Ramos (cell line): ENCODE data around the gene NXF2B.
"Not testable (repeated sequence)": the region's sequence is repeated elsewhere in the genome, so short reads cannot be mapped to it uniquely, and the experiment has no call there.

Source experiments
- in situ Hi-C: fragments of 300-500 bp; cut with MboI; formaldehyde crosslinking; loops from one replicate; pipeline ENCODE4 v1.14.3; 2022; ENCODE audit warnings: low sequenced_read_pairs; ENCODE audit not compliant: unreplicated experiment

Gene NXF2B

GRCh38 chrX:102439908-102440307 lies at the start of gene NXF2B:
NXF2B (minus strand) TSS chrX:102440008; CDS start chrX:102380036, 59,972 bp downstream.
- in situ Hi-C loops, result not testable (repeated sequence)

DNA sequence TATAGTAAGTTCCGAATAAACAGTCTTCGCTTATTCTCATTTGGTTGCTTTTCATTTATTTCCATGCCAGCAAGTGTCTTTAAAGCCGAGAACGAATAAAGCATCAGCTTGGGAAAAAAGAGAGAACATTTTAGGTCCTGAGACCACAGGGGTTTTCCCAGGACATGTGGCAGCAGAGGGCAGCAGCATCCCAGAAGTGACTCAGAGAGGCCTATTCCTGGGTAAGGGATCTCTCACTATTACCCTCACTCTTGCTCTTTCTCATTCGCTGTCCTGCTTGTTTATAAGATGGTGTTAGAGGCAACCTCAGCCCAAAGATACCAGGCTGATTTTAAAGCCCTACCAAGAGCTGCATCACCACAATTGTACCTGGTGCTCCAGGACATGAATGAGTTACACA lies 39.0 kb upstream of the NXF2B start:
- in situ Hi-C loops, result not testable (repeated sequence)

DNA sequence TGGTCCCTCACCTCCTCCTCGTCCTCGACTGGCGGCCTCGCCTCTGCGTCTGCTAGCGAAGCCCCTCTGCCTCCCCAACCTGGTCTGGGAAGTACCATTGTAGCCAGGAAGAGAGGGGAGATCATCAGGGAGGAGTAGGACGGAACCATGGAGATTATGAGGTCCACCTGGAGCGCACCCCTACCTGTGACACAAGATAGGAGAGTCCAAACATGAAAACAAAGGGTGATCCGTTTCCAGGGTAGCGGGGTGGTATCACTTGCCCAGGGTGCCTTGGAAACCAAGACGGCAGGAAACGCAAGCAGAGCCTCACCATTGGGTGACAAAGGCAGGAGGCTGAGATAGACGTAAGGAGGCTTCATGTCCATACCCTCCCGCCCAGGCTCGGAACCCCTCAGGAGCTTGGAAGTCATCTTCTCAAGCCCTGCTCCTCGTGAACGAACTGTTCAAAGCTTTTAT lies 32.0 kb upstream of the NXF2B start, which contains the start of gene TCP11X2:
TCP11X2 (minus strand) TSS at position 51 of the 459 bp plus-strand sequence.
- in situ Hi-C loops, result not testable (repeated sequence)

GRCh38 chrX:102470215-102470614 lies 30.4 kb upstream of the NXF2B start:
- in situ Hi-C loops, result not testable (repeated sequence)

DNA sequence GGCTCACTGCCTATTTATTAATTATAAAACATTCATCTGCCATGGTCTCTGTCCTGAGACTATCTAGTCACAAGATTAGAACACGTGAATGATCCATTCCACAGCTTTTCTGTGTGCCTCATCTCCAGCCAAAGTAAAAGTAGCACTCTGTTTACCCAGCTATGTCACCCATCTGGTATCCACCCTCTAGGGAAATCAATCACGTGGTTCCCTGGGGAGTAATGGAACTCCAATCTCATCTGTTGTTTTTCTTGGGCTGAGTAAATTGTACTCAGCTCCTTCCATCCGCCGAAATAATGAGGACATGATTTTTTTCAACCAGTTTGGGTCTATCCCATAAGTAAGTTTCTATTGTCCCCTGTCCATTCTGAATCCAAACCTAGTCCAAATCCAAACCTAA lies 18.8 kb upstream of the NXF2B start:
- in situ Hi-C loops, result not testable (repeated sequence)

GRCh38 chrX:102414493-102414892 lies 25.3 kb downstream of the NXF2B start:
- in situ Hi-C loops, result not testable (repeated sequence)

- in situ Hi-C loops, result no loop called here
Observed at GRCh38 chrX:102345916-102346315, 93.9 kb downstream of the NXF2B start.

DNA sequence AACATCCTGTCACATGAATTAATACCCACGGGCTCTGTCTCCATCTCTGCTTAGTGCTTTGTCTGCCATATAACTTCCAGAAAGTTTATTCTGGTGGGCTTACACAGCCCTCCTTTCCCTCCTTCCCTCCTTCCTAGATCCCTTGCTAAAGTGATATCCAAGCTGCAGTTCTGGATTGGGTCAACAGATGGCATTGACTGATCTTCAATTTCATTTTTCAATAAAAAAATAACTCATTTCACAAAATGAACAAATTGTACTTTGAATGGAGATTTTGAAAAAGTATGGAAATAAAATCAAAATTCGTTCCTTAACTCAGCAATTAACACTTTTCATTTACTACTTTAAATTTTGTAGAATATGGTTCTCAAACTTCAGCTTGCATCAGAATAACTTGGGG lies 97.9 kb downstream of the NXF2B start:
- in situ Hi-C loops, result no loop called here

DNA sequence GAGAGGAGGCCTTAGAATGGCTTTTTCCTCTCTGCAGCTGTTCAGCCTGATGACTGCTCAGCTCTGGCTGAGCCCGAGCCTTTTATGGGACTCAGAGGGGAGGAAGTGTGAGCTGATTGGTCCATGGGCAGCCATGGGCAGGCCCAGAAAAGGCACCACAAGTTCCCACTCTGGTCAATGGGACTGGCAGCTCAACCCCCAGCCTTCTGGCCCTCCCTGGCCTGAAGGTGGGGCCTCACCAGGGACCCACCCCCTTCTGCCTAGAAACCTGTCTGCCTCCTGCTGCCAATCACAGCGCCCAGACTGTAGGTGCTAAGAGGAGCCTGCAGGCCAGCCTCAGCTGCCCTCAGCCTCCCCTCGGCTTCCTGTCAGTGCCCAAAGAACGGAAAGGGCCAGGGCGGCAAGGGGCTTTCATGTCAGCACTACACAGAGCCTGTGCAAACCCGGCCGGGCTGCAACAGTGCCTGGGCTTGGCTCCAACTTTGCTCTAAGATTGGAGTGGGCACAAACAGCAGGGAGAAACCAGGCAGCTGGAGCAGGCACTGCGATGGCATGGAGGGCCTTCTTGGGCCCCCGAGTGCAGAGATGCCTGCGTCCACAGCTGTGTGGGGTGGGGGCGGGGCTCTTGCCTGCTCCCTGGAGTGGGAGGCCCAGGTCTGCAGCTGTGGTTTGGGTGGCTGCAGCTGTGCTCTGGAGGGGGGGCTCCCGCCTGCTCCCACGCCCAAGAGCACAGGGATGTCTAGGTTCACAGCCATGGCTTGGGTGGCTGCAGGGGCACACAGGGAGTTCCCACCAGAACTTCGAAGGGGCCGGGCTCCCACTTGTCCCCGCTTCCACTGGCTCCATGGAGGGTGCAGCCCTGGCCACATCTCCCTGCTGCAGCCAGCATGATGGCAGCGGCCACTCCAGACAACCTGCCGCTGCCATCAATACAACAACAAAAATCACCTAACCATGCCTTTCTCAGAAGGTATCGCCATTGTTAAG lies 100.2 kb downstream of the NXF2B start:
- in situ Hi-C loops, result no loop called here

DNA sequence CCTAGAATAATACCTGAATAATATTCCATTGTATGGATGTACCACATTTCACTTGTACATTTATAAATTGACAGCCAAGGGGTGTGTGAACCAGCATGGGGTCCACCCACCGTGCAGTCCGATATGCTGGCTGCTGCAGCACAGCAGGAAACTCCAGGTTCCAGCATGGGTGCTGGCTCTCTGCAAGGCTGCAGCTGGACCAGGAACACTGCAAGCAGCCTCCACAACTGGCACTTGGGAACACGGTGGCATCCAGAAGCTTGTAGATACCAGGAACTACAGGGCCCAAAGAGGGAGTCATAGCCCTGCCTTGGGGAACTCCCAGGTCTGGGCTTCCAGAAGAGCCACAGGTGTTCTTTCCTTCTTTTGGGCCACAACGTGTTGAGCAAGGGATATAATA lies 101.6 kb downstream of the NXF2B start:
- in situ Hi-C loops, result no loop called here
